Bone marrow (tissue), 2 donors: ENCODE results near the gene LDLR.
A peak's percentile ranks its signal among the peaks of the same experiment; 100 is the strongest.
"Not testable (repeated sequence)": the region's sequence is repeated elsewhere in the genome, so short reads cannot be mapped to it uniquely, and the experiment has no call there.

Experiments
- DNase-seq, 2 donors: peaks; one replicate each; lab custom pipeline; 2025; lab: John Stamatoyannopoulos, UW

Gene LDLR

DNA sequence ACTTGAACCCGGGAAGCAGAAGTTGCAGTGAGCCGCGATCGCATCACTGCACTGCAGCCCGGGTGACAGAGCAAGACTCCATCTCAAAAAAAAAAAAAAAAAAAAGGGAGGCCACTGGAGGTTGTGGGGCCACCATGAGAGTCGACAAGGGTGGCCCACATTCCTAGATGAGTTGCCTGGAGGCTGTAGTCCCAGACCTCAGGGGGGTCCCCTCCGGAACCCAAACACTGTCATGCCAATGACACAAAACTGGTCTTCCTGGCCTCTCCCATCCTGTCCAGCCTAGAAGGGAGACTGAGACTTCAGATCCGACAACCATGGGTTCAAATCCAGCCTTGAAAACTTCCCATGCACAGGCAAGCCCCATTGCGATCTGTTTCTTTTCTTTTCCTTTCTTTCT, 51.6 kb downstream of the LDLR start:
- no peak for DNase-seq

DNA sequence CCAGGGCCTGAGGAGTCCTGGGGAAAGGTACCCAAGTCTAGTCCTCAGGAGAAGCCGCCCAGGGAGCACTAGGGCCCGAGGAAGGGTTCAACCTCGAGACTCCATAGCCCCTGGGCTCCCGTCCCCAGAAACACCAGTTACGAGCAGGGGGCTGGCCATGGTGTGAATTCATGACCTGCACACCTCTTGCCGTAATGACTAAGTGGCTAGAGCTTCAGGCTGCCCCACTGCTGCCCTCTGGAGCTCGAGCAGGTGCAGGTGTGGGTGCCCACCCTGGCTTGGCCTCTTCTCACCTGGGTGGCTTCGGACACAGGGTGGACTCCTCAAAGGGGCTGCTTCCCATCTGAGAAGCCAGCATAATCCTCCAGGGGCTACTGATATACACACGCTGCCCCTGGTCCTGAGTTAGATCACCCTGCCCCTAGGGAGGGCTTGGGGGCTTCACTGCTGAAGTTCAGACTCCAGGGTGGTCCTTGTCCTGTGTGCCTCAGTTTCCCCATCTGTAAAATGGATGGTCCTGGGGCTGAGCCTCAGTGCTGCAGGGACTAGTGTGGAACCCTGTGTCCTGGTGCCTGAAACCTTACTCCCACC, 52.8 kb downstream of the LDLR start:
- no peak for DNase-seq

DNA sequence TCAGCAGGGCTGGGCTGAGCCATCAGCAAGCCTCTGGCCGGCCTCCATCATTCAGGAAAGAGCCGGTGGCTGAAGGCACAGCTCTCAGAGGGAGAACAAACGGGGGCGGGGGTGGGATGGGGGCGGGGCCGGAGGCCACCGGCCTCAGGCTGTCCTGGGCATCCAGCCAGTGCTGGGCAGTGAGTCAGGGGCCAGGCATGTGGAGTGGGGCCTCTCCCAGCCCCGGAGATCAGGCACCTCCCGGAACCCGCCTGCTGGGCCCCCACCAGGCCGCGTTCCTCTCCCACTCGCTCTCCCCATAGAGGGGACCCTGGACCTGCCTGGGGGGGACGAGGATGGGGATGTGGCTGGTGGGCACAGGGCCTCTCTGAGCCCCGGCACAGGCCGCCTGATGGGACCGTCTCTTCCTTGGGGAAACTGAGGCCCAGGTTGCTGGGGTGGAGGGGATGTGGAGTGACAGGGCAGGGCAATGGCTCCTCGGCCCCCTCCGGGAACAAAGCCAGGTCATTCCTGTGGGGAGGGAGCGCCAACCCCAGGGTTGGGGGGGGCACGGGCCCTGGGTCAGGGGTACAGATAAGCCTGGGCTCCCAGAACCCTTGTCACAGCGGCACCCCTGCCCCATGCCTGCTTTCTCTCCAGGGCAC, 53.4 kb downstream of the LDLR start:
- peak in 1 of 2 donors; percentile 5 for DNase-seq

DNA sequence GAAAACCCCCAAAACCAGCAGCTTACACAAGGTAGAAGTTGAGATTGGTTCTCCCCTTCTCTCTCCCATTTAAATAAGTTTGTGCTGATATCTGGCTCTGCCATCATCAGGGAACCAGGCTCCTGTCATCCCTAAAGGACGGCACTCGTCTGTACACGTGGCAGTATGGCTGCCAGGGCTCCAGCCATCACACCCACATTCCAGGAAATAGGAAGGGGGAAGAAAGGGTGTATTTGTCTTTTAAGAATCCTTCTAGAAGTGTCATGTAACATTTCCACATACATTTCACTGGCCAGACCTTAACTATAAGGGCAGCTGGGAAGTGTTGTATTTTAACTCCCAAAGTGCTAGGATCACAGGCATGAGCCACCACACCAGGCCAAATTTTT, 56.3 kb downstream of the LDLR start:
- DNase-seq, result no peak

DNA sequence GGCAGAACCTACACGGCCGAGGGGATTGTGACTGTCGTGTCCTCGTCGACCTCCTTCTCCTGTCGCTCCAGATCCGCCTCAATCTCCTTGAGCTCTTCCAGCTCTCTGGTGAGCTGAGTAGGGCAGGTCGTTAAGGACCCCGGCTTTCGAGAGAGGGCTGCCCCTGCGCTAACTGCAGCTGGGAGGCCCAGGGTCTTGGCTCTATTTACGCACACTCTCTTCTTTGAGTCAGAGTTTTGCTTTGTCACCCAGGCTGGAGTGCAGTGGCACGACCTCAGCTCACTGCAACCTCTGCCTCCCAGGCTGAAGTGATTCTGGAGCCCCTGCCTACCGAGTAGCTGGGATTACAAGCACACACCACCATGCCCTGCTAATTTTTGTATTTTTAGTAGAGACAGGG, 58.7 kb downstream of the LDLR start:
- DNase-seq, result no peak

DNA sequence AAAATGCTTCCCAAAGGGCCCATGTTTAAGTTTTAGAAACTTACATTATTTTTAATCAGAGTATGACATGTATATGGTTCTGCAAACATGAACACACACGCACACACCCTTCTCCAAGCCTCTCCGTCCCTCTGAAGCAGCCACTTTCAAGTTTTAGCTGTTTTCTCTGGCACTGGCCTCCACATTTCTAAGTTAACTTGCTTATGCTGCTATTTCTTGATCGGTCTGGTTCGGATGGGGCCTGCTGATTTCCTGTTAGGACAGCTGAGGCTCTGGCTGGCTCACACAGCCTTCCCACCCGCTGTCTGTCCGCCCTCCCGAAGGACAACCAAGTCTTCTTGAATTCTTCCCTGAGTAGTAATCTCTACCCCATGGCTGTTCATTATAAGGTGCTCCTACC, 61.9 kb downstream of the LDLR start:
- no peak for DNase-seq

DNA sequence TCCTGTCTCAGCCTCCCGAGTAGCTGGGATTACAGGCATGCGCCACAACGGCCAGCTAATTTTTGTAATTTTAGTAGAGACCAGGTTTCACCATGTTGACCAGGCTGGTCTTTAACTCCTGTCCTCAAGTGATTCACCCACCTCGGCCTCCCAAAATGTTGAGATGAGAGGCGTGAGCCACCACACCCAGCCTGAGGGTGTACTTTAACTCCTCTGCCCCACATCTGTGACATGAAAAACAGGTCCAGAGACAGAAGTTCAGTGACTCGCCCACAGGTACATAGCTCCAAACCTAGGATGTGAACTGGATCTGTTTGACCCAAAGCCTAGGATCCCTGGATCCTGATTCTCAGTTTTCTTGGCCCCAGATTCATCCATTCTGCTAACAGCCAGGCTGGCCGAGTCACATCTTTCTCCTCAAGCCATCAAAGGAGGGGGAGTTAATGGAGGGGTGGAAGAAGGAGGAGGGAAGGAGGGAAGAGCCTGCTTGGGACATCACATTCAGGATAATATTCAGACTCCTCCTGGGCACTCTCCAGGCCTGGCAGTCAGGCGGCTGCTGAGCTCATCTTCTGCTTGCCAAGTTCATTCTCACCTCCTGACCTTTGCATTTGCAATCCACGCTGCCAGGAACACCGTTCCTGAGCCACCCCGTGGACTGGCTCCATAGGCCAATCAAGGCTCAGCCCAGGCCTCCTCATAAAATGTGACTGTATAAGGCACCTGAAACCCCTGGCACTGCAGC, 63.2 kb downstream of the LDLR start:
- DNase-seq, result no peak

DNA sequence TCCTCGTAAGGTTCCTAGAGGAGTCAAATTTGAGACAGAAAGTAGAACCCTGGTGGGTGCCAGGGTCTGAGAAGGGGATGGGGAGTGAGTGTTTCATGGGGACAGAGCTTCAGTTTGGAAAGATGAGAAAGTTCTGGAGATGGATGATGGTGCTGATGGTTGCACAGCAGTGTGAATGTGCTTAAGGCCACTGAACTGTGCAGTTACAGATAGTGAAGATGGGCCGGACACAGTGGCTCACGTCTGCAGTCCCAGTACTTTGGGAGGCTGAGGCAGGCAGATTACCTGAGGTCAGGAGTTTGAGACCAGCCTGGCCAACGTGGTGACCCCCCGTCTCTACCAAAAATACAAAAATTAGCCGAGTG, 65.4 kb downstream of the LDLR start:
- DNase-seq, result no peak

DNA sequence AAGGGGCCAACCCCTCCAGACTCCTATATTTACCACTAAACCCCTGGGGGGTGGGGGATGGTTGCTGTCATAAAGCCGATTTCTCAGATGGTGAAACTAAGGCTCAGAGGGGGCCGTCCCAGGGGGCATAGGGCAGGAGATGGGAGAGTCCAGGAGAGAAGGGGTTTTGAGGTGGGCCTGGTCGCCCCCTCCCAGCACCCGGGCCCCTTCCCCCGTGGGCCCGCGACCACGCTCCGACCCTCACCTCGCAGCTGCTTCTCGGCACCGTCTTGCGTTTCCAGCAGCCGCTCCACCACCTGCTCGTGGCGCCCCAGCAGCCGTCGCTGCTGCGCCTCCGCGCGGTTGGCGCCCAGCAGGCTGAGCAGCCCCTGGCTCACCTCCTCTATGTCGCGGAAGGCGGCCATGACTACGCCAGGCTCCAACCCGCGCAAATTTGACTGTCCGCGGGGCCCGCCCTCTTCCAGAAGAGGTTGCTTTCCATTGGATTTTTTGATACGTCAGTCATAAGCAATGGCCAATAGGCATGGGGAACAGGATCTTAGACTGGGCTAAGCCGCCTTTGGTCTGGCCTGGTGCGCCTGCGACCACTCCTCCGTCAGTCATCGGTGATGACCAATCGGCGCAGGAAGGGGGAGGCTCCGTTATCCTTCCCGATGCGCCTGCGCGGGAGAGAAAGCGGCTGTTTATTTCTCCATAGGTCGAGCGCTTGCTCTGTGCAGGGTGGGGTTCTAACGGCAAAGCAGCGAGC, 66.3 kb downstream of the LDLR start, which contains the start of gene SPC24:
TSS of gene SPC24 (minus strand) at position 410 of the 748 bp plus-strand sequence. CDS start at position 404, 6 bp downstream.
- peak; percentile 66 to 95 for DNase-seq

DNA sequence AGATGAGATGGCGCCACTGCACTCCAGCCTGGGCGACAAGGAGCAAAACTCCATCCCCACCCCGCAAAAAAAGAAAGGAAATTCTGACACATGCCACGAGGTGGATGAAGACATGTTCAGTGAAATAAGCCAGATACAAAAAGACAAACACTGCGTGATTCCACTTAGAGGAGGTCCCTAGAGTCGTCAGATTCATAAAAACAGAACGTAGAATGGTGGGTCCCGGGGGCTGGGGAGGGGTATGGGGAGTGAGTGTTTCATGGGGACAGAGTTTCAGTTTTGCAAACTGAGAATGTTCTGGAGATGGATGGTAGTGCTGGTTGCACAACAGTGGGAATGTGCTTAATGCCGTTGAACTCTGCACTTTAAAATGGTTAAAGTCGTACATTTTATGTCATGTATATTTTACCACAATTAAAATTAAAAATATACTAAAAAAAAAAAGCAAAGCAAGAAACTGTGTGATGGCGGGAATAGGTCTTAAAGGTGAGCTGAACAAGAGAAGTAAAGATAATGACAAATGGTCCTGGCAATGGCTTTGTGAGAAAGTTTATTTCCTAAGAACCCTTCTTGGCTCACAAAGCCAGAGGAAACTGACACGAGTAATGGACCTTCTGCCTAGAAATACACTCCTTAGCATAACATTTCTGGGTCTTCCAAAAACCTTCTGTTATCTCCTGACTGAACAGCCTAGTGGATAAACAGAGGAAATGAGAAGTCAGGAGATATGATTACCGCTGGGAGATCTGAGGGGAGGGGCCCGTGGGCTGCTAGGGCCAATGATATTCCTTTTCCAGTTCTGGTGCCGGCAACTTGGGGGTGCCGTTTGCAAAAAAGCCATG, 70.6 kb downstream of the LDLR start:
- DNase-seq, result no peak

DNA sequence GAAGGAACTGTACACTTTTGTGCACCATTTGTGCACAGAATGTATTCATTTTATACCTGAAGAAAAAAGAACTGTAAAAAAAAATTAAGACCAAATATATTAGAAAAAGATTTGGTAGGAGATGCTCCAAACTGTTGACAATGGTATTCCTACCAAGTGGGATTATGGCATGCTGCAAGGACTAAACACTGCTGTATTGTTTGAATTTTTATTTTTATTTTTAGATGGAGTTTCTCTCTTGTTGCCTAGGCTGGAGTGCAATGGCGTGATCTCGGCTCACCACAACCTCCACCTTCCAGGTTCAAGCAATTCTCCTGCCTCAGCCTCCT, 71.1 kb downstream of the LDLR start:
- DNase-seq, result not testable (repeated sequence)

DNA sequence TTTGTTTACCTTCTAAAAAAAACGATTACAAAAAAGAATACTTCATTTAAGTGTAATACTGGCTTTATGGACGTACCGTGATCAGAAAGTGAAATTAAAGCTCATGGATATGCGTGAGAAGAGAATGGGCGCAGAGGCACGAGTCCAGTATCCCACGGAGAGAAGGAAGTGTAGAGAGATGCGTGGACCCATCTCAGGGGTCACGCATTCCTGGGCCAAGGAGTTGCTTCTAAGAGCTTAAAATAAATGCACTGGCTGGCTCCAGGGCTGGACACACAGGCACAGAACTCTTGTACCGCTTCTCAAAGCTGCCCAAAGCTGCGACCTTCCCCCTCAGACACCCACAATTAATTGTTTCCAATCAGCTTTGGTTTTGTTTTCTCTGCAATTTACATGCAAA, 75.0 kb downstream of the LDLR start:
- no peak for DNase-seq

DNA sequence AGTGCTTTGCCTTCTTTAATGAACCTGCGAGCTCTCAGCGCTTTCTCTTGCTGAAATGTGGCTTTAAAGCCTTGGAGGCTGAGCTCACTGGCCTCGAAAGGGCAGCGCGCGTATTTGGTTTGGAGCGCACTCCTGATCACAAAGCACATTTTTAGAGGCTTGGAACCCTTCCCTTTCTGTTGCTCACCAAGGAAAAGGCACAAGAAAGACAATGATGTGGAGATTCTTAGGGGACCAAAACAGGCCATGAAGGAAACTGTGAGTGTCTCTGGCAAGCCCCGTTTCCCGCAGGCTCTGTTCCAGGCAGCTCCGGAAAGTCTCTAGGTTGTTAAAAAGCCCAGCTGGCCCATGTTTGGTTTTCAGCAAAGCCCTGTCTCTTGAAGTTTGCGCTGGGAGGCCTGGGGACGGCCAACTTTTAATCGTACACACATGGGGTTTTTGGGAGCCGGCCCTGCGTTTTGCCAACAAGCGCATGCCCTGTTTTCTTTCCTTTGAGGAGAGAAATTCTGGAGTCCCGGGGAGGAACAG, 75.7 kb downstream of the LDLR start:
- DNase-seq, result no peak

DNA sequence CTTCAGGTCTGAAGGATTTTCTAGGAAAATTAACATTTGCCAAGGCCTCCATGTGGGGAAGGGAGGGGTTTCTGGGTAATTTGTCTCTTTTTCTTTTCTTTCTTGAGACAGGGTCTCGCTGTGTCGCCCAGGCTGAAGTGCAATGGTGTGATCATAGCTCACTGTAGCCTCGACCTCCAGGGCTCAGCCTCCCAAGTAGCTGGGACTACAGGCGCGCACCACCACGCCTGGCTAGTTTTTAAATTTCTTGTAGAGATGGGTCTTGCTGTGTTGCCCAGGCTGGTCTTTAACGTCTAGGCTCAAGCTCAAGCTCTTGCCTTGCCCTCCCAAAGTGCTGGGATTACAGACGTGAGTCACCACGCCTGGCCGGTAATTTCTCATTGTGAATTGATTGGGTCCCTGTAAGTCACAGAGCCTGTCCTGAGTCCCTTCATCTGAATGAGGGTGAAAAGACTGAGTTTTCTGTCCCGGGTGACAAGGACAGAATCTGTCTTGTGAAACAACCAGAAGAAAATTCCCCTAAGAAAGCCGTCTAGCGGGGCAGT, 76.3 kb downstream of the LDLR start:
- DNase-seq, result no peak

DNA sequence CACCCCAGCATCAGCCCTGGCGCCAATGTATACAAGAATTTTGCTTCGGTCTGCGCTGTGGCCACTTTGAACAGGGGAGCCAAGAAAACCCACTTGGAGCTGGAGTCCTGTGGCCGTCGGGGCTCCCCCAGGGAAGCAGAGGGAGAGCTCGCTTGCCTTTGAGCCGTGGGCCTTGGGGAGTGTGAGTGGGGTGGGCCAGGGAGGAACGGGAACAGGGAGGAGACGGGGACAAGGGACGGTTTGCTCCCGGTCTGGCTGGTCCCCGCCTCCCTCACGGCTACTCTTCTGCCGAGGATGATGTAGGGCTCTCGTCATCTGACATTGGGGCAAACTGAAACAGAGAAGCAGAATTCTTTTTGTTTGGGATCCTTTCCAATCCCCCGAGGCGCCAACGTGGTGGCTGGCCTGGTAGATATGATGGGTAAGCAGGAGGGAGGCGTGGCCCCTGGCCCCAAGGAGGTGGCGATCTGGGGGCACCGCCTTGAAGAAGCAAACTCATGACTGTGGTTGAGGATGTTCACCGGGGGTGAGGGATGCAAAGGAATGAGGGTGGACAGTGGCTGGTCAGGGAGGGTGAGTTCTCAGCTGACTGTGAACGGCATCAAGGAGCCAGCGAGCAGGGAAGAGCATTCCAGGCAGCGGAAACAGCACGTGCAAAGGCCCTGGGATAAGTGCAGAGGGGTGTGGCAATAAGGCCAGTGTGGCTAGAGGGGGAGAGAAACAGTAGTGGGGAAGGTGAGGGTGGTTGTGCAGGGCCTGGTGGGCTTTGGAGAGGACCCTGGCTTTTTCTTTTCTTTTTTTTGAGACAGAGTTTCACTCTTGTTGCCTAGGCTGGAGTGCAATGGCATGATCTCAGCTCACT, 77.2 kb downstream of the LDLR start:
- DNase-seq, result no peak

DNA sequence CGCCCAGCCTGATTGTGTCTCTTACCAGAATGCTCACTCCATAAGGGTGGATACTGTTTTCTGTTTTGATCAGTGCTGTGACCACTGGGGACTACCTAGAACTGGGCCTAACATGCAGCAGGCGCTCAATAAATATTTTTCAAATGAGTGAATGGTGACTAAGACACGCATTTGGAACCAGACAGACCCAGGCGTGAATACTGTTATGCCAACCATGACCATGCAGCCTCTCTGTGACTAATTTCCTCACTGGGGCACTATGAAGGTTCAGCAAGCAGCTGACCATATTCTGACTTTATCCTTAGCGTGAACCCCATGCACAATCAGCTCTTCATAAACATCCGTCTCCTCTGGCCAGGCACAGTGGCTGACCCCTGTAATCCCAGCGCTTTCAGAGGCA, 79.3 kb downstream of the LDLR start:
- DNase-seq, result no peak

DNA sequence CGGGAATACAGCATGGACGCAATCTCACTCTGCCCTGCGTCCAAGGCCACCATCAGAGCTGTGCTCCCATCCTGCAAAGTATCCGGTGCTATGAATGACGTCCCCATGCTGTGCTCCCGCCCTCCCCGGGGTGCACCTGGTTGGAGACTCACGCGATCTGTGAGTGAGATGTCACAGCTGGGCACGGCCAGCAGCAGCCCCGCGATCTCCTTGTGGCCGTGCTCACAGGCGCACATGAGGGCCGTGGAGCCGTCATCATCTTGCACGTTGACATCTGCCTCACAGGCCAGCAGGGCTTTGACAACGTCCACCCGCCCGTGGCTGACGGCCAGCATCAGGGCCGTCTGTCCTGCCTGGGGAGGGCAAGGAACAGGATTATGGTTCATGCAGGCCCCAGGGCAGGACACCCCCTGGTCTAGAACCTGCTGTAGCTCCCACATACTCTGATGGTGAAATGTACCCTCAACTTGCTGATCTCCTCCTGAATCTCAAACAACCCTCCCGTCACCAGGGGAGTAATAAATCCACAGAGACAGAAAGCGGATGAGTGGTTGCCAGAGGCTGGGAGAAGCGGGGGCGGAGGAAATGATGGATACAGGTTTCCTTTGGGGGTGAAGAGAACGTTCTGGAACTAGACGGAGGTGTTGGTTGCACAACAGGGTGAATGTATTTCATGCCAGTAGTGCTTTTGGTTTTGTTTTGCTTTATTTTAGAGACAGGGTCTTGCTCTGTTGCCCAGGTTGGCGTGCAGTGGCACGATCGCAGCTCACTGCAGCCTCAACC, 80.8 kb downstream of the LDLR start:
- no peak for DNase-seq

DNA sequence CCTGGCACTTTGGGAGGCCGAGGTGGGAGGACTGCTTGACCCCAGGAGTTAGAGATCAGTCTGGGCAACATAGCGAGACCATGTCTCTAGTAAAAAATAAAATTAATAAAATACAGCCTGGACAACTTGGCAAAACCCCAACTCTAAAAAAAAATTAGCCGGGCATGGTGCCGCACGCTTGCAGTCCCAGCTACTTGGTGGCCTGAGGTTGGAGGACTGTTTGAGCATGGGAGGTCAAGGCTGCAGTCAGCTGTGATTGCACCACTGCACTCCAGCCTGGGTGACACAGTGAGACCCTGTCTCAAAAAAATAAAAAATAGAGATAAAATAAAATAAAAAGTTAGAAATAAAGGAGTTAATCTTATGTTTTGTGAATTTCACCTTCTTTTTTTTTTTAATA, 81.9 kb downstream of the LDLR start:
- DNase-seq, result no peak

DNA sequence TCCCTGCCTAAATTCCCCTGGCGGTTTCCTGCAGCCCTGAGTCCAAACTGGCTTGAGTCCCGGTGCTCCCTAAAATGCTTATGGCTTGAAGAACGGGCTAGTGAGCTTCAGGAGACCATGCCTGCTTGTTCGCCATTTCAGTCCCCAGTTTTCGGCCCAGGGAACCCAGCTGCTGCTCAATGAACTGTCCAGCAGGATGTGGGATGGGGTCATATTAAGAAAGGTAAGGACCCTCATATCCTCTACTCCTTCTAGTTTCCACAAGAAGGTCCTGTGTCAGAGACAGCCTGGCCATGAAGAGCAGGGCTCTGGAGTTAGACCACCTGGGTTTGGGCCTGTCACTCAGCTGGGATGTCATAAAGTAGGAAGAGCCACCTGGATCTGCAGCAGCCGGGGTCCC, 83.3 kb downstream of the LDLR start:
- no peak for DNase-seq
